ENCODE results near the gene ERI3.

The ERI3 gene

DNA sequence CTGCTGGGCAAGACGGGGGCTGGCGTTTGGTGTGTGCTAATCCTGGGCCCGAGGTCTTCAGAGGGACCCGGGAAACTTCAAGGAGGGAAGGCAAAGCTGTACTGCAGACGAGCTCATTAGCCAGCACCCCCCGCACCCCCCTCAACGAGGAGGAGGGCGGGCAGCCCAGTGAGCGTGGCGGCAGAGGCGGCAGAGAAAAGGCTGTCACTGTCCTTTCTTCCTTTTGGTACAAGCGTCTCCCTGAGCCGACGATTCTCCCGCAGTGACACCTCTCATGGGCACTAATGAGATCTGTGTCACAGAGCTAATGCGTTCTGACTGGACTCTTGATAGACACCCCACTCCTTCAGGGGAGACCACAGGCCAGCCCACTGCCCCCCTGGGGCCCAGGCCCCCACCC is 112.3 kb downstream of the ERI3 start:
- H3K4me1 ChIP-seq: peaks cover 53% of the 10 kb centered on the region
- no peaks in the 10 kb centered on the region for H3K9me3 ChIP-seq
- H3K4me3 ChIP-seq: no peak overlapping the region
- 0 out of 2 replicates have a peak, but pooled peaks cover 1% of the 10 kb centered on the region for H4K20me1 ChIP-seq
- peaks cover 58% of the 10 kb centered on the region for H3K36me3 ChIP-seq
- no peak for TF ChIP-seq Cebpa-rat (IDR thresholded peaks at IDR 0.05)
- no peak overlapping the region for H3K4me2 ChIP-seq
- H3K27ac ChIP-seq: no peak overlapping the region
- H3K27me3 ChIP-seq: no peaks in the 10 kb centered on the region
- H3K9ac ChIP-seq: no peak overlapping the region

DNA sequence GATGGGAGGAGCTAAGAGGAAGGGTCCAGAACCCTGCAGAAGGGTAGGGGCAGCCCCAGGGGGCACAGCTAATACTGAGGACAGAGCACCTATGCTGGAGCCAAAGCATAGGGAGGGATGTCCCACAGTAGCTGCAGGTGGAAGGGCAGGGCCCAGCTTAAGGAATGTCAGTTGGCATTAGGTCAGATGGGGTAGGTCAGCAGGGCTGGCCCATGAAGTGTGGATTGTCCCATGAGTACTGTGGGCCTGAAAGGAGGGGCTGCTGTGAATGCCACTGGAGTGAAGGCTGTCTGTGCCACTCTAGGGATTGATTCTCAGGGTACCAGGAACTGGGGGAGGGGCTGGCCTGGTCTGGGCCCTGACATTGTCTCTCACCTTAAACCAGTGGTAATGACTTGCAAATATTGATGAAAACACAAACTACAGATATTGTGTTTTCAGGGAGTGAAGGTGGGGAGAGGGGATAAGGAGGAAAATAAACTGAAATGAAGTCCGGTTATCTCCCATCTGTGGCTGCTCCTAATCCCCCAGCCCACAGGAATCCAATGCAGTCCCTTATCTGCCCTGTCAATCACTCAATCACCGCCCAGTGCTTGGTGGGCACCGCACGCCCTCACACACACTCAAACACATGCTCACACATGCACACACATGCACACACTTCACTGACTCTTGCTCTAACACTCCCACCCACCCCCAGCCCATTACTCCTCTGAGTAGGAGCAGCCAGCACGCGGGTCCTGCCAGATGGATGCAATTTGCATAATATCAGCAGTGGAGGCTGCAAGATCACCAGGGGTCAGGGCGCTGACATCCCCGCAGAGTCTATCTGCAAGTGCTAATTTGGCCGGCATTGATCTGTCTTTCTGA is 114.0 kb downstream of the ERI3 start:
- Histone ChIP-seq H3K4me2 (peak overlapping the region; percentile 66), H3K9ac (peak overlapping the region; percentile 56; the same call in 1 of the 2 replicates), H3K36me3 (peaks cover 44% of the 10 kb centered on the region), H3K27me3 (no peaks in the 10 kb centered on the region), H3K4me1 (peaks cover 48% of the 10 kb centered on the region), H3K4me3 (no peak overlapping the region), H4K20me1 (no peaks in the 10 kb centered on the region), H3K27ac (peak overlapping the region; percentile 76), H3K9me3 (no peaks in the 10 kb centered on the region)
- TF ChIP-seq Cebpa-rat (IDR thresholded peaks at IDR 0.05): no peak

DNA sequence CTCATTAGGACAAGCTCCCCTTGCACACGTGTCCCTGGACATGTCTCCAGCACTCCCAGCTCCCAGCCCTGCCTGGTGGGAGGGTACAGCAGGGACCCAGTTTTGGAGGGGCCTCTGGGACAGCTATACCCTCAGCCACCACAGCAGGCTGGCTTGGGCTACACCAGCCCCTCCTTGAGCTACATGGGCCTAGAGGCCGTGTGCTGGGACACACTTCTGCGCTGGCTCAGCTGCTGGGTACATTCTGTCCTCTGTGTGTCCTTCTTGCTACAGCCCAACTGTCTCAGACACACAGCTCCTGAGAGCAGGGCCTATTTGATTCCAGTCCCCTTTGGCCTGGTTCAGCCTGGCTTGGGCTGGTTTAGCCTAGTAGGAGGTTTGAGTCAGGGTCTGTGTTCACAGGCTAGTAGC is 115.1 kb downstream of the ERI3 start:
- H3K36me3 ChIP-seq: peaks cover 40% of the 10 kb centered on the region
- H3K9me3 ChIP-seq: no peaks in the 10 kb centered on the region
- no peaks in the 10 kb centered on the region for H4K20me1 ChIP-seq
- H3K27ac ChIP-seq: peak overlapping the region; percentile 76
- H3K4me3 ChIP-seq: no peak overlapping the region
- H3K4me2 ChIP-seq: peak overlapping the region; percentile 66
- H3K27me3 ChIP-seq: no peaks in the 10 kb centered on the region
- no peak for TF ChIP-seq Cebpa-rat (IDR thresholded peaks at IDR 0.05)
- peak overlapping the region; percentile 56 for H3K9ac ChIP-seq
- peaks cover 39% of the 10 kb centered on the region for H3K4me1 ChIP-seq

DNA sequence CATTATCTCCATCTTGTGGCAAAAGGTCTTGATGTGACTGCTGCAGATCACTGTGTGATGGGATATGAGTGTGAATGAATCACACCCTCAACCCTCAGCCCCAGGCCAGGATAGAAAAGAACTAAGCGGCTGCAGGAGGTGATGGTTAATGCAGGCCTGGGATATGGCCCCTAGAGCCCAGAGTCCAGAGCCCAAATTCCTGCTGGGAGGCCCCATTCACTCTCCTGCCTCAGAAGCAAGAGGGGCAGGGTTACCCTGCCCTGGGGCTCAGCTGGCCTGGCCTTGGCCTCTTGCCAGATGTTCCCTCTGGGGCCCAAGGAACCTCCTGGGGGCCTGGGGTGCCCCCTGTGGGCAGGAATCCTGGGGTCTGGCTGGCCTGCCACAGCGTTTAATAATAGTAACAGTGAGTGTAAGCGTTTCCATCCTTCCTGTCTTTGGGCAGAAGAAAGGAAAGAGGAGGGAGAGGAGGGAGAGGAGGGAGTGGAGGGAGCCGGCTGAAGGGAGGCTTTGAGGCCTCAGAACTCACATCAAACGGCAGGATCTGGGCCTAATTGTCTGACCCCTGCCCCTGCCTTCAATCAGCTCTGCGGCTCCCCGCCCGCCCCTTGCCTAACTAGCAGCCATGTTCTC is 115.6 kb downstream of the ERI3 start:
- Histone ChIP-seq H3K9me3 (no peaks in the 10 kb centered on the region), H3K9ac (peak overlapping the region; percentile 56), H3K27ac (peak overlapping the region; percentile 76), H3K4me1 (peaks cover 39% of the 10 kb centered on the region), H3K27me3 (no peaks in the 10 kb centered on the region), H3K36me3 (peaks cover 40% of the 10 kb centered on the region), H4K20me1 (no peaks in the 10 kb centered on the region), H3K4me3 (no peak overlapping the region), H3K4me2 (peak overlapping the region; percentile 66)
- no peak for TF ChIP-seq Cebpa-rat (IDR thresholded peaks at IDR 0.05)

DNA sequence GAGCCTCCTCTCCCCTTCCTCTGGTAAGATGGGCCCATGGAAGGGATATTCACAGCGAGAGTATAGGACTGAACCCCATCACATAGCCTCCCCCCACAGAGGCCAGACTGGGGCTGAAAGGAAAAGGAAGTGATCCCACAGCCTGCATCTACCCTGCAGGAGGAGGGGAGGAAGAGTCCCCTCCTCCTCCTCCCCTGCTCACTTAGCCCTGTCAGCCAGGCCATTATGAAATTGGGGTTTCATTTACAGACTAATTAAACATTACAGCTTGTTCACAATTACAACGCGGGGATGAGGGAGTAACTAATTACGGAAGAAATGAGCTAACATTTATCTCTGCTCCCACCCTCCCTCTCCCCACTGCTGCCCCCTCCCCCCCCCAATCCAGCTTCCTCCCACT is 116.4 kb downstream of the ERI3 start:
- Histone ChIP-seq H3K27me3 (no peaks in the 10 kb centered on the region), H3K4me3 (no peak overlapping the region), H4K20me1 (no peaks in the 10 kb centered on the region), H3K9ac (no peak overlapping the region), H3K4me2 (peak overlapping the region; percentile 32; the same call in 1 of the 2 replicates), H3K9me3 (no peaks in the 10 kb centered on the region), H3K36me3 (peaks cover 35% of the 10 kb centered on the region), H3K27ac (no peak overlapping the region), H3K4me1 (peaks cover 39% of the 10 kb centered on the region)
- no peak for TF ChIP-seq Cebpa-rat (IDR thresholded peaks at IDR 0.05)

DNA sequence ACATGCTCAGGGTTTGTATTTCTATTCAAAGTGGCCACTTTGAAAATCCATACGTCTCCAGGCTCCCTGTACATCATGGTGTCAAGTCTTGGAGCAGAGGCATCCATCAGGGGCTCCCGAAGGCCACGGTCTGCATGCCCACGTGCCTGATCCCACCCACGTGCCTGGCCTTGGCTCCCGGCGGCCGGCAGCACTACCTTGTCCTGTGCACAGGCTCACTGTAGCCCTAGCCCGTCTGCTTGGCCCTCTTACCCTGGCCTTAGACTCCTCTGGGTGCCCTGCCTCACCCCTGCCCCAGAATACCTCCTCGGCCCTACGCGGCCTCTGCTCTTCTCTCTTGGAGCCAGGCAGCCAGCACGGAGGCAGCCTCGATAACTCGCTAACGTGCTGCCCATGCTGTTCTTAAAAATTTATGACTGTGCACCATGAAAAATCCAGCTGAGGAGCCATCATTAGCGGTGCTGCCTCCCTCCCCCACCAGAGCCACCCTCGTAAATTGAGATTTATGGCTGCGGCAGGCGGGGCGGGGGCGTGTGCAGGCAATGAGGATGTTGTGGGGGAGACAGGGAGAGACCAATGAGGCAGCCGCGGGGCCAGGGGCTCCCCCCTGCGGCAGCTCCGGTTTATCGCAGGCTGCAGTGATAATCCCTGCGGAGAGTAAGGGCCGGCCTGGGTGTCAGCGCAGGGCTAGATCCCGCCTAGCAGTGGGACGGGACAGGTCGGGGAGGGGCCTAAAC is 117.2 kb downstream of the ERI3 start:
- H3K27me3 ChIP-seq: no peaks in the 10 kb centered on the region
- H3K9ac ChIP-seq: no peak overlapping the region
- no peaks in the 10 kb centered on the region for H3K9me3 ChIP-seq
- no peak for TF ChIP-seq Cebpa-rat (IDR thresholded peaks at IDR 0.05)
- peaks cover 39% of the 10 kb centered on the region for H3K4me1 ChIP-seq
- H4K20me1 ChIP-seq: no peaks in the 10 kb centered on the region
- H3K27ac ChIP-seq: no peak overlapping the region
- H3K4me3 ChIP-seq: no peak overlapping the region
- H3K36me3 ChIP-seq: peaks cover 34% of the 10 kb centered on the region
- H3K4me2 ChIP-seq: peak overlapping the region; percentile 32; the same call in 1 of the 2 replicates

GRCh38 chr1:44236490-44237272 is 118.4 kb downstream of the ERI3 start:
- H3K27ac ChIP-seq: no peak overlapping the region
- H3K27me3 ChIP-seq: no peaks in the 10 kb centered on the region
- H3K9me3 ChIP-seq: no peaks in the 10 kb centered on the region
- peaks cover 35% of the 10 kb centered on the region for H3K4me1 ChIP-seq
- no peak overlapping the region for H3K4me2 ChIP-seq
- no peaks in the 10 kb centered on the region for H4K20me1 ChIP-seq
- TF ChIP-seq Cebpa-rat (IDR thresholded peaks at IDR 0.05): no peak
- H3K9ac ChIP-seq: no peak overlapping the region
- H3K36me3 ChIP-seq: peaks cover 36% of the 10 kb centered on the region; the same call in 1 of the 2 replicates
- H3K4me3 ChIP-seq: no peak overlapping the region

DNA sequence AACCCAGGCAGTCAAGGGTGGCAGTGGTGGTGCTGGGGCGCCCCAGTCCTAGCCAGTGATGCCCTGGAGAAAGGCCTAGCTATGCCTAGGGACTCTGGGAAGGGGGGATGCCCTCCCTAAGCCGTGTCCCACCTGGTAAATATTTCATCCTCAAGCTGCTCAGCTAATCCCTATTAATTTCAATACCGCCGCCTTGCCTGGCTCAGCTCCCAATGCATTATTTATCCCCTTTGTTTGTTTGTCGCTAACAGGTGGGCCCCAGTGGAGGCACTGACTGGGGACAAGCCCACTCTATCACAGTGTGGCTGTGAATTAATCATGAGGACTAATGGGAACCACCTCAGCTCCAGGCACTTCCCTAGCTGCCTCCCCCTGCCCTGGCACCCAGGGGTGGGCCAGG is 119.2 kb downstream of the ERI3 start:
- TF ChIP-seq Cebpa-rat (IDR thresholded peaks at IDR 0.05): no peak
- peak overlapping the region; percentile 6; the same call in 1 of the 2 replicates for H3K9ac ChIP-seq

GRCh38 chr1:44233593-44233992 is 121.5 kb downstream of the ERI3 start:
- Histone ChIP-seq H3K4me1 (peaks cover 5% of the 10 kb centered on the region), H3K4me3 (no peak overlapping the region)
- TF ChIP-seq Cebpa-rat (IDR thresholded peaks at IDR 0.05): no peak

More for the DNA sequence above, 119.2 kb downstream of the ERI3 start:
- H3K9me3 ChIP-seq: no peaks in the 10 kb centered on the region
- peaks cover 26% of the 10 kb centered on the region for H3K4me1 ChIP-seq
- H3K4me2 ChIP-seq: no peak overlapping the region
- H3K27me3 ChIP-seq: no peaks in the 10 kb centered on the region
- H3K4me3 ChIP-seq: no peak overlapping the region
- no peaks in the 10 kb centered on the region for H4K20me1 ChIP-seq
- H3K36me3 ChIP-seq: peaks cover 40% of the 10 kb centered on the region
- H3K27ac ChIP-seq: no peak overlapping the region

More at GRCh38 chr1:44233593-44233992, 121.5 kb downstream of the ERI3 start:
- H3K9me3 ChIP-seq: no peaks in the 10 kb centered on the region
- H4K20me1 ChIP-seq: peaks cover 5% of the 10 kb centered on the region; the same call in 1 of the 2 replicates
- H3K27me3 ChIP-seq: no peaks in the 10 kb centered on the region
- H3K36me3 ChIP-seq: peaks cover 58% of the 10 kb centered on the region
- no peak overlapping the region for H3K9ac ChIP-seq
- no peak overlapping the region for H3K27ac ChIP-seq
- no peak overlapping the region for H3K4me2 ChIP-seq
